Head of caudate nucleus (tissue), 42 donors: ENCODE measurements around the gene PRKCB.
"Not testable (repeated sequence)": the region's sequence is repeated elsewhere in the genome, so short reads cannot be mapped to it uniquely, and the experiment has no call there.

ENCODE experiments used
- DNase-seq, 42 donors: peaks; one replicate each; pipeline versions ENCODE4 v3.0.0 to v3.0.0-alpha.2; 2020 to 2021; ENCODE audit warnings: mixed read lengths in 7 of 42
- intact Hi-C: fragments of 100-400 bp; cut with DNase I; formaldehyde crosslinking; loops from one replicate; pipeline ENCODE4 v1.15.0; 2022

The PRKCB gene

DNA sequence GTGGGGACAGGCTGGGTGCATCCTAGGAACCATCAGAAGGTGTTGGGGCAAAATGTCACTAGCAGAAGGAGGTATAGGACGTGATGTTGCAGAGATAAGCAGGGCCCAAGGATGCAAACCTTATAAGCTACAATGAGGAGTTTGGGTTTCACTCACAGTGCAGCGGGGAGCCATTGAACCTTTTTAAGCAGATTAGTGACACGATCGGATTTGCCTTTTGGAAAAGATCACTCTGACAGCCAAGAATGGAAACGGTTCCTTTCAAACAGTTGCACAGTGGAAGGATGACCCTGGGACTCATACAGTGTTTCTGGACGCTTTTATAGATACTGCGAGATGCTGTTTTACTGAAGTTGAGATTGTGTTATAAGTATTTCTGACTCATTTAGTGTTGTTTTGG is 288.5 kb downstream of the PRKCB start:
- intact Hi-C loops = no loop called here
- DNase-seq = no peak

DNA sequence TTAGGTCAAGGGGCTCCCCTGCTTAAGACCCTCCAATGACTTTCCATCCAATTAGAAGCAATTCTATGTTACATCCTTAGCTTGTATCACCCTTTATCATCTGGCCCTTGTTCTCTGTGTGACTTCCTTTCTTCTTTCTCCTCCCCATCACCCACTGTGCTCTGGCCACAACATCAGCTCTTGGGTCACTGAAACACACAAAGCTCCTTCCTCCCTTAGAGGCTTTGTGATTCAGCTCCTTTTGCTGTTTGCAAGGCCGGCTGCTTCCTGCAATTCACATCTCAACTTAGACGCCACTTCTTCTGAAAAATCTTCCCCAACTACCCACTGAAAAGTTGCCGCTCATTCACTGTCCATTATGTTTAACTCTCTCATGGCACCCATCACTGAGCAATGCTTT is 289.4 kb downstream of the PRKCB start:
- intact Hi-C loops = no loop called here
- no peak for DNase-seq

DNA sequence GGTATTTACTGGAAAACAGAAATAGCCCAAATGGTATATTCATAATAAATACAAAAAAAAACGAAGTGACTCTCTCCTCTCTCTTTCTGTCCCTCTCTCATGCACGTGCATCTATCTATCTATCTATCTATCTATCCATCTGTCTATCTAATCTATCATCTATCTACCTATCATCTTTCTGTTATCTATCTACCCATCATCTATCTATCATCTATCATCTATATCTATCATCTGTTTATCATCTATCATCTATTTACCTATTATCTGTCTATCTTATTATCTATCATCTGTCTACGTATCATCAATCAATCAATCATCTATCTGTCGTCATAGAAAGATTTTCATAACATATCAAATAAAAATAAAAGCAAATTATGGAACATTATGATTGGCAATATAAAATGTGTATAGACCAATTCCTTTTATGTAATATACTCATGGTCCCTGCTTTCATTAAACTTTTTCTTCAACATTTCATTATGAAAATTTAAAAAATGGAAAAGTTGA is 293.7 kb downstream of the PRKCB start:
- intact Hi-C loops = no loop called here
- DNase-seq = no peak

DNA sequence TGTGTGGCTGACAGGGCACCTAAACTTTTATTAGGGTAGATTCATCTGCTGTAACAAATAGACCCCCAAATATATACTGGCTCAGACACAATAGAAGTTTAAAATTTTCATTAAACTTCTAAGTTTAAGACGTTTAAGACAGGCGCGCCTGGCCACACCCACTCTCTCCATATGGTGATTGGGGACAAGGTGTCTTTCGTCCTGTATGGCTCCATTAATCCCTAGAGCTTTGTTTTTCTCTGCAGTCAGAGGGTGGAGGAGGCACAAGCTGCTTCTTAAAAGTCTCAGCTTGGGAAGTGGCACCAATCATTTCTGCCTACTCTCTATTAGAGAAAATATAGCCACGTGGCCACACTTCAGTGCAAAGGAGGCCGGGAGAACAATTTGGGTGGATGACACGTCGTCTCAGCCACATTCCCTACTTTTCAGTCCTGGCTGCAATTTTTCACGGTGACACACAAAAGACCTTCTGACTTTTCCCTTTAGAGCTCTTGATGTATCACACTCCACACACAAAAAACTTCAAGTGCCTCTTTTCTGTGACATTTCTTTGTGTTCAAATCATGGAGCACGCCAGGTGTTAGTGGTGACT is 294.8 kb downstream of the PRKCB start:
- peak in 26 of 42 donors; percentile 10 to 79 (median 46) for DNase-seq
- intact Hi-C loops = no loop called here

DNA sequence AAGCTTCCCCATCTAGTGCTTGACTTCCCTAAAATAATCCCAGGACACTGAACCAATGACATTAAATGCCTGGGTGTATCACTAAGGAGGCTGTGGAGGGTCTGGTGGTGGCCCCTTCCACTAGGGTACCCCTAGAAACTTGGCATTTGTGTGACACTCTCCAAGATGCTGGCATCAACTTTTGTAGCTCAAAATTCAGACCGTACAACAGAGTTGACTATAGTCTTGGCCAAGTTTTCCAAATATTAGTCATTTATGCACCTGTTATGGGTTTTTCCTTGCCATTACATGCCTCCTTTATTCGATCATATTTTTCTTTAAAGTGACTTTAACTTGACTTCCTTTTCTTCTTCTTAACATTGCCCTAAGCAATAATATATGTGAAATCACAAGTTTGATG is 295.5 kb downstream of the PRKCB start:
- intact Hi-C loops = no loop called here
- DNase-seq = peak in 1 of 42 donors; percentile 8

DNA sequence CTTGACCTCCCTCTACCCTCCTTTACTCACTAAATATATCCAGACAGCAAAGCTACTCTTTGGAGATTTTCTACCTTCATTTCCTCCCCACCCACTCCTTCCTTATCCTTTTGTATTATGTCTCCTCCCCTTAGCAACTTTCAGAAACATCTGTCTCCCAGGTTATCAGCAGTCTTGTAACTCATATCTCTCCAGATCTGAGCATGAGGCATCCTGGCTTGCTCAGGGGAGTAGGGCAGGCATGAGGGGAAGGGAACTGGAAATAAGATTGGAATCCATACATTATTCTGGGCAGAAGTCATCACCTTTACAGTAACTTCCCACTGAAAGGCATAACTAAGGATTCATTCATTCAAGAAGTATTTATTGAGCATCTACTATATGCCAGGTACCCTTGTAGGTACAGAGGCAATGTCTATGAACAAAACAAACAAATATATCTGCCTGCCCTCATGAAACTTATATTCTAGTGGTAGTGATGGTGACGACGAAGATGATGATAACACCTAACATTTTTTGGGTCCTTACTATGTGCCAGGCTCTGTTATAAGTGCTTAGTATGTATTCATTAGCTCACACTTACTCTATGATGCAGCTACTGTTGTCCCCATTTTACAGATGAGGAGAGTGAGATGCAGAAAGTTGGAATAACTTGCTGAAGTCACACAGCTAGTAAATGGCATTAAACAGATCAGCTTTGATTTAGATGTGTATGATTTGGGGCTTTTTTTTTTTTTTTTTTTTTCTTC is 296.4 kb downstream of the PRKCB start:
- intact Hi-C loops = no loop called here
- DNase-seq = no peak

DNA sequence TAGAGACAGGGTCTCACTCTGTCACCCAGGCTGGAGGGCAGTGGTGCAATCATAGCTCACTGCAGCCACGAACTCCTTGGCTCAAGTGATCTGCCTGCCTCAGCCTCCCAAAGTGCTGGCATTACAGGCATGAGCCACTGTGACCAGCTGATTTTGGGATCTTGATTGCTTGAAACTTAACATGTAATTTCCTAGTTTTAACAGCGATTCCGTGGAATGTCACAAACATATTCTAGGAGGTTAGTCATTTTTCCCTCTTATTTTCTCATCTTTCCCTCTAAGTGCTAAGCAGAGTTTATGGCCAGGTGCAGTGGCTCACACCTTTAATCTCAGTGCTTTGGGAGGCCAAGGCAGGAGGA is 297.0 kb downstream of the PRKCB start:
- DNase-seq = no peak
- intact Hi-C loops = no loop called here

DNA sequence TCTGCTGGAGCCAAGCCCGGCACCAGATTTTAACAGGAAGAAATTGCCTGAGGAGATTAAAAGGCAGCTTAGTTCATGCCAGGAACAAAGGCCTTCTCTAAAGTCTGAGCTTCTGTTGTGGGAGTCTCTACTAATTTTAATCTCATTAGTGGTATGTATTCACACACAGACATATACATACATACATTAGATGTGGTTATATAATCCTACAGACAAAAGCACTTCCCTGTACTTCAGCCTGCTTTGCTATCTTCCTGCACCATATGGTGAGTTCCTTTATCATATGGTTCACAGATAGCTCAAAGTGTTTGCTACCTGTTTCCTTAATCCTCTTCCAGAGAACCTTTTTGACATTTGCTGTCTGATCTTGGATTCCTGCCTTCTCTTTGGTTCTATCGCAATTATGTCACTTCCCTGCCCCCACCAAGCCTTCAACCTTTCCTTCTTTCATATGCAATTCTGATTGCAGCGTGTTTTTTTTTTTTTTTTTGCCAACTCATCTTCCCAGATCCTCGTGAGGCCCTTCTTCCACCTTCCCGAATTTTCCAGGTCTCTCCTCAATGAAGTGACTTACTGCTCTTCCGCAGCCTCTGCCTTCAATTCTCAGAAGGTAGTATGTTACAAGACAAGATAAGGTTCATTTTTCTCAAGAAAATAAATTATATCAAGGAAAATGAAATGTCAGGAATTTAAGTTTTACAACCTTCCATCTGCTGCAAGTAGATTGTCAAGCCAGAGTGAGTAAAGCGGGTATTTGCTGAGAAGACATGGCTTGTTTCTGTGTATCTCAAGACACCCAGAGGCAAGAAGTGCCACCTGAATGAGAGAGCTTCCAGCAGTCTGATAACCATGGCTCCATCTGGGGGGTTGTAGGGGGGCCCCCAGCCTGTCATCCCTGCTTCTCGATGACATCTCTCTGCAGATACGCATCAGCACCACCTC is 300.1 kb downstream of the PRKCB start:
- DNase-seq = peak in 8 of 42 donors; percentile 17 to 45 (median 35)

DNA sequence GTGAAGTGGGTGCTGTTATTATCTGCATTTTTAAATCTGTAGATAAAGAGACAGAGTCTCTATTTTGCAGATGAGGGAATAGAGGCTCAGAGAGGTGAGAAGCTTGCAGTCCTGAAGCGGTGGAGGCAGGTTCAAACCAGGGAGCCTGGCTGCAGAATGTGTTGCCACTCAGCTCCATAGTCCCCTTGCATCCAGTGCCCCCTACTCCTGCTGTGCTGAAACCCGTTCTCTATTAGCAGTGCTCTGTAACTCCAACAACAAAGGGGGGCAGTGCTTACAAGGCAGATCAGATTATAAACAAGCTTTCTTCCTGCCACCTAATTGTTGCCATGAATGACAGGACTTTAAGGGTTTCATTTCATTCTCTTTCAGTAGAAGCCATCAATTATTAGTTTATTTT is 302.2 kb downstream of the PRKCB start:
- intact Hi-C loops = no loop called here
- no peak for DNase-seq

More for the DNA sequence above, 300.1 kb downstream of the PRKCB start:
- intact Hi-C loops = no loop called here

DNA sequence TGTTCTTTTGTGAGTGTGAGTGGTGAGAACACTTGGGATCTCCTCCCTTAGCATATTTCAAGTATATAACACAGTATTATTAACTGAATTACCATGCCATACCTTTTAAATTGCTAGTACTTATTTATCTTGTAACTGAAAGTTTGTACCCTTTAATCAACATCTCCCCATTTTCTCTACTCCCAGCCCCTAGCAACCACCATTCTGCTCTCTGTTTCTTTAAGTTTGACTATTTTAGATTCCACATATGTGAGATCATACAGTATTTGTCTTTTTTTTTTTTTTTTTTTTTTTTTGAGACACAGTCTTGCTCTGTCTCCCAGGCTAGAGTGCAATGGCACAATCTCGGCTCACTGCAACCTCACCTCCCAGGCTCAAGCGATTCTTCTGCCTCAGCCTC is 302.8 kb downstream of the PRKCB start:
- intact Hi-C loops = no loop called here
- no peak for DNase-seq

DNA sequence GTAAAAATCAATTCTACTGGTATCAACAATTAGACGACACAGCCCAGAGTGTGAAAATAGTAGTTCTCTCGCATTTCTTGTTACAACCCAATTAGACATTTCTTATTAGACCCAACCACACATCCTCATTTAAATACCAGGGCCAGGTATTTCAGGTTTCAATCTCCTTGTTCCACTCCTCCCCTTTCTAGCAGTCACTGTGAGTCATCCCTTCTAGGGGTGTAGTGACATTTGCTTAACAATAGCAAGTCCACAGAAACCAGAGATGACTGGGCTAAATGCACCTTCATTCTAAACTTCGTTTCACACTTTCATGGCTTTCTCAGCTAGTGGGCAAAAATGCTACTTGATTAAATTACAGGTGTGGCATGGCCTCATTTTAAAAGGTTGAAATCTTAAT is 303.5 kb downstream of the PRKCB start:
- intact Hi-C loops = no loop called here
- peak in 7 of 42 donors; percentile 15 to 68 (median 38) for DNase-seq

DNA sequence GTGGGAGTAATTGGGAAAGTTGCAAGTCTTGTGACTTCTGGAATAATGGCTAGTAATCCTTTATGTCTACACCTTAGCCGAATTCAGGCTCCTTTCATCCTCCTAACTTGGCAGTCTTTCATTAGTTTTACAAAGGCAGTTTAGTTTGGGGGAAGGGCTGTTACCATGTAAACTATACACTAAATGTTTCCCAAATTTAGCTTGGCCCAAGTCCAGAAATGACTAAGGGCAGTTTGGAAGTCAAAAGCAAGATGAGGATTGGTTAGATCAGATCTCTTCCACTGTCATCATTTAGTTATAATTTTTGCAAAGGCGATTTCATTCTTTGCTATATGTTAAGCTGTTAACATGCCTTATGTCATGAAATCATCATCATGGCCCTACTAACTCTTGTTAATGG is 304.9 kb downstream of the PRKCB start:
- intact Hi-C loops = no loop called here
- DNase-seq = no peak

DNA sequence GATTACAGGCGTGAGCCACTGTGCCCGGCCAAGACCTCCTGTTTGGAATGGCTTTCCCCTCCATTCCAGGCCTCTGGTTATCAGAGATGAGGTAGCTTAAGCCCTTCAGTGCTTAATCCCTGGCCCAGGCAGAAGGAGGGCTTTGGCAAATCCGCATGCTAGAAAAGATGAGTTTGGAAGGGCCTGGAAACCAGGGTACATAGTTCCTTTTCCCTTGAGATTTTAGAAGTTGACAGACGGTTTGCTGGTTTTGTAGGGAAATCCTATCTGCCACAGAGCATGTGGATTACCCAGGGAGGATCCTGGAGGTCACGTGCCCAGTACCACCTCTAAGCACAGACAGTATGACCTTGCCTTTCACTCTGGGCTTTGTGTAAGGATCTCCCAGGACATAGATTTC is 305.7 kb downstream of the PRKCB start:
- no peak for DNase-seq
- intact Hi-C loops = no loop called here

DNA sequence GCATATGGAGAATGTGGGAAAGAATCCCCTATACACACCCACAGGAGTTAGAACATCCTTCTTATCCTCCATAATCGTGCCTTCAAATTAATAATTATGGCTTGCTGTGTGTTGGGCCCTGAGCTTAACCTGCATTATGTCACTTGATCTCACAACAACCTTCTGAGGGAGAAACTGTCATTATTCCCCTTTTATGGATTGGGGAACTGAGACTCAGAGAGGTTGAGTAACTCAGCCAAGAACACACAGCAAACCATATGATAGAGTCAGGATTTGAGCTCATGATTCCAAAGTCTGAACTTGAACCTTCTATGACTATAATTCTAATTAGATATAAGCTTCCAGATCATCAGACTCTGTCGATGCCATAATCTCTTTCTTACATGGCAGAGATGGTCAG is 306.1 kb downstream of the PRKCB start:
- DNase-seq = no peak
- intact Hi-C loops = no loop called here

DNA sequence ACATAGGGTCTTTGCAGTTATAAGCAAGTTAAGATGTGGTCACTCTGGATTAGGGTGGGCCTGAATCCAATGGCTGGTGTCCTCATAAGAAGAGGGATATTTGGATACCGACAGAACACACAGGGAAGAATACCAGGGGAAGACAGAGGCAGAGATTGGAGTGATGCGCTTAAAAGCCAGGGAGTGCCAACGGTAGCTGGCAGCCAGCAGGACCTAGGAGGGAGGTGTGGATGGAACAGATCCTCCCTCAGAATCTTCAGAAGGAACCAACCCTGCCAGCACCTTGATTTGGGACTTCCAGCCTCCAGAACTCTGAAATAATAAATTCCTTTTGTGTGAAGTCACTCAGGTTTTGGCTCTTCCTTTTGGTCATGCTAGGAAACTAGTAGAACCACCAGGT is 310.1 kb downstream of the PRKCB start:
- intact Hi-C loops = no loop called here
- no peak for DNase-seq

DNA sequence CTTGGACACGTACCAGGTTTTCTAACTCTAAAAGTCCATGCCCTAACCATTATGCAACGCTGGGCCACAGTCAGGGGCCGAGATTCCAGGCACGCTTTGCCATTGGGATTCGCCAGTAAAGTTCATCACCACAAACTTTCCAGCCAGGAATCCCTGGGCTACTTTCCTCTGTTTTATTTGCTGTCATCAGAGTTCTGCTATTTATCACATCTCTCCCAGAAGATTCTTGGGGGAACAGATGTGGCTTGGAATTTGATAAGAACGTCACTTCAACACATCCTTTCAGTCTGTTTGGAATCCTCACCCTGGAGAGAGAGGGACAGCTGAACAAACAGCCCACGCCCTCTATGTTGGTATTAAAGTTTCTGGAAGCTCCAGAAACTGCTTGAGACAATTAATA is 310.7 kb downstream of the PRKCB start:
- no peak for DNase-seq
- intact Hi-C loops = no loop called here

DNA sequence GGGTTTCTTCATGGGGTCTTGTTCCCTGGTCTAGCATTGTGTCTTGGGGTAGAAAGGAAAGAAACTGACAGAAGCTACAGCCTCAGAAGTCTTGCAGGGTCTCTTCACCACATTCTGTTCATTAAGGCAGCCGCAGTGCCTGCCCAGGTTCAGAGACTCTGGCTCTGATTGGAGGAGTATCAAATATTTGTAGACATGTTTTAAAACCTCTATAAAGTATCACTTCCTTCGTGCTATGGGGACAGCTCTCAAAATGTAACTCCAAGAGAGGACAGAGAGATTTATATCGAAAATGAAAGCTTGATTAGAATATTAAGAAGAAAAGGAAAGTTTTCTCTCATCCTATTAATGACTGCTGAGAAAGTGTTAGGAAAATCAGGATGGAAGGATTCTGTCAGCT is 313.3 kb downstream of the PRKCB start:
- intact Hi-C loops = no loop called here
- no peak for DNase-seq

DNA sequence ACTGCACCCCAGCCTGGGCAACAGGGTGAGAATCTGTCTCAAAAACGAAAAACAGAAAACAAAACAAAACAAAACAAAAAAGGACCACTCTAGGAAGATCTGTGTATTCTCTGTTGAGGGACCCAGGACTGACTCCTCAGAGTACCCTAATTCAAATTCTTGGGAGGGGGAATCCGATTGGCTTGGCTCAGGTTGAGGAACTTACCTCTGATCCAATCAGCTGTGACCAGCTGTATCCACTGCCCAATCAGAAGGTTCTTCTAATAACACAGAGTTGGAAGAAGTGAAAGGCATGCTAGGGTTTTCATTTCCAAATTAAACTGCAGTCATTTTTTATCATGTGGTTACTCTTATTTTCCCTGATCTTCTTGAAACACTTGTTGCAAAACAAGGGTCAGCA is 314.5 kb downstream of the PRKCB start:
- intact Hi-C loops = no loop called here

DNA sequence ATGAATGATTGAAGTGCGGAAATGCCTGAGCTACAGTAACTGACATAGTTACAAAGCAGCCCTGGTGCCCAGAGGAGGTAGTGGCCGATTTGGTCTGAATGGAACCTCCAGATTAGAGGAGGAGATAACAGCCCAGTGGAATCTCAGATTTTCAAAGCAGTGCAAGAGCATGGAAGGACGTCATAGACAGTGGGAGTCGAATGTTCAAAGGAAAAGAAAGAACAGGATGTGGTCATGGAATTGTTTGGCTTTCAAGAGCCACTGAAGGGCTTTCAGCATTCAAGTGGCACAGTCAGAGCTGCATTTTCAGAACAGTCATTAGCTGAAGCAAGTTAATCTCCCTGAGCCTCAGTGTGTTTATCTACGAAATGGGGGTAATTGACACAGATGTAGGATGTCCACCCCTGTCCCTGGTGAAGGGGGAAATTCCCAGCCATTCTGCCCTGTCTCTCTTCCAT is 315.7 kb downstream of the PRKCB start:
- intact Hi-C loops = no loop called here
- DNase-seq = no peak

More for the DNA sequence above, 314.5 kb downstream of the PRKCB start:
- DNase-seq = no peak

DNA sequence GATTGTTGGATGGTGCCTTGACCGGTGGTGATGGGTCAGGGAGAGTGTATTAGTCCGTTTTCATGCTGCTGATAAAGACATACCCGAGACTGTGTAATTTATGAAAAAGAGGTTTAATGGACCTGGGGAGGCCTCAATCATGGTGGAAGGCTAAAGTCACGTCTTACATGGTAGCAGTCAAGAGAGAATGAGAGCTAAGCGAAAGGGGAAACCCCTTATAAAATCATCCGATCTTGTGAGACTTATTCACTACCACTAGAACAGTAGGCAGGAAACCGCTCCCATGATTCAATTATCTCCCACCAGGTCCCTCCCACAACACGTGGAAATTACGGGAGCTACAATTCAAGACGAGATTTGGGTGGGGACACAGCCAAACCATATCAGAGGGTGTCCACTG is 316.3 kb downstream of the PRKCB start:
- intact Hi-C loops, DNase-seq: not testable (repeated sequence)
